SK-N-MC (cell line): ENCODE data around the gene NSUN2.

ENCODE experiments used
- EZH2 ChIP-seq: fragments of 200-600 bp; sonication (generic); IDR thresholded peaks from one replicate; pipeline ENCODE4 v1.6.1; 2017; ENCODE audit warnings: antibody characterized with exemption
- FOXP2 ChIP-seq: optimal IDR thresholded peaks from 2 replicates; pipeline ENCODE3; 2011; ENCODE audit warnings: mild to moderate bottlenecking, moderate library complexity; ENCODE audit not compliant: insufficient read depth; ENCODE audit errors: extremely low read length, control extremely low read depth

DNA sequence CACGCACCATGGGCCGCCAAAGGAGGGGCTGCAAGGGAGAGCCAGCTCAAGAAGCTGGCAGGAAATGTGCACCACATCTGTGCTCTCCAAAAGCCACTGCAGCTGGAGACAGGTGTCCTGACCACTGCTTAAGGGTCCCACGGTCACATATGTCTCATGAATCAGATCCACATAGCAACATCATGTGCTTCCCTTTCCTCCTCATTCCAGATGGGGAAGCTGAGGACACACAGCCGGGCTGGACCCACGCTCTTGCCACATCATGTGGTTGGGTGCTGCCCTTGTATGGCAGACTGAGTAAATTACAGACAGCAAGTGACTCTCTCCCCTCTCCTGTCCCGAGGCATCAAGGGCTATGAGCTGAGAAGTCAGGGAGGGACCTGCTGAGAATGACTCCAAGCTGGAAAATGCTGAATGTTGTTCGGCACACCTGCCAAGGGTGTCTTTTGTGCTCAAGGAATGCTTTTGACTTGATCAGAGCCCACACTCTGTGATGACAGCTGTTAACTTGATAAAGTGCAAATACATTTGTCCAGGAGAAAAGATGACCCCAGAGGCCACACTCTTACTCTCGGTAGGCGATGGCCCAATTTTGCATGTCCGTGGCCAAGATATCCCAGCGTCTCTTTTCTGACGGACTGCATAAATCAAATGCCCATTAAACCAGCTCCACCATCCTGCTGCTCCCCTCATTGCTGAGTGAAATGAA lies 58.2 kb downstream of the NSUN2 start:
- TF ChIP-seq EZH2 = no peak
- TF ChIP-seq FOXP2 = no peak
